Right renal cortex interstitium (tissue), 3 donors: ENCODE measurements around the gene SLC2A4RG. TPM values are rescaled to one million over a fixed set of nuclear protein-coding genes. Genes with fewer than 3 reads are reported as not detected.
"Not testable (repeated sequence)": the region's sequence is repeated elsewhere in the genome, so short reads cannot be mapped to it uniquely, and the experiment has no call there.

ENCODE experiments used
- DNase-seq, 3 donors: peaks; one replicate each; pipeline ENCODE4 v3.0.0-alpha.2; 2013; ENCODE audit warnings: low read depth in 3 of 3, low spot score in 2 of 3
- polyA plus RNA-seq, 3 donors: library from polyadenylated mRNA; unstranded; fragments of 120-200 nt; gene quantifications; one replicate each; pipeline ENCODE4 v1.2.1, GENCODE V29; 2013; ENCODE audit not compliant: insufficient read length in 3 of 3

Gene SLC2A4RG
- polyA plus RNA-seq, 3 donors: 57.9 to 66.1 (median 60.9) TPM

DNA sequence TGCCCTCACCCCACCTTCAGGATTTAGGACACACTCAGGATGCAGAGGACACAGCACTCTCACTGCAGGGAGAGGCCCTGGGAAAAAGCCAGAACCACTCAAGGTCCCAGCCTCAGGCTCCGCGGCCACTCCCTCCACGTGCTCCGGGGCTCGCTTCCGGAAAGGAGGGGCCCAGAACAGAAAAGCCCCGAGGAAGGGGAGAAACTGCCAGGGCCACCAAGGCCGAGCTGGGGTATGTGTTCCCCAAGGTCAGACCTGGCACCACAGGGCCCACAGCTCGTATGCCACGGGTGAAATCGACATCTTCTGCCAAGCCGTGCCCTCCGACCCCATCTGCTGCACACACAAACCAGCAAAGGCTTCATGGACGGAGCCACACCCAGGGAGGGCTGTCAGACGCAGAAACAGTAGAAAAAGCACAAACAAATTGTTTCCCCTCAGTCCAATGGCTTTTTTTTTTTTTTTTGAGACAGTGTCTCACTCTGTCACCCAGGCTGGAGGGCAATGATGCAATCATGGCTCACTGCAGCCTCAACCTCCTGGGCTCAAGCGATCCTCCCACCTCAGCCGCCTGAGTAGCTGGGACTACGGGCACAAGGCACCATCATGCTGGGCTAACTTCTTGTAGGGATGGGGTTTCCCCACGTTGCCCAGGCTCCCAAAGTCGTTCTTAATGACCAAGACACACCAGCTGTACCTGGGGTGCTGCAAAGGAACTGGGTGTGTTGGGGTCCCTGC lies 33.4 kb downstream of the SLC2A4RG start:
- DNase-seq: no peak

DNA sequence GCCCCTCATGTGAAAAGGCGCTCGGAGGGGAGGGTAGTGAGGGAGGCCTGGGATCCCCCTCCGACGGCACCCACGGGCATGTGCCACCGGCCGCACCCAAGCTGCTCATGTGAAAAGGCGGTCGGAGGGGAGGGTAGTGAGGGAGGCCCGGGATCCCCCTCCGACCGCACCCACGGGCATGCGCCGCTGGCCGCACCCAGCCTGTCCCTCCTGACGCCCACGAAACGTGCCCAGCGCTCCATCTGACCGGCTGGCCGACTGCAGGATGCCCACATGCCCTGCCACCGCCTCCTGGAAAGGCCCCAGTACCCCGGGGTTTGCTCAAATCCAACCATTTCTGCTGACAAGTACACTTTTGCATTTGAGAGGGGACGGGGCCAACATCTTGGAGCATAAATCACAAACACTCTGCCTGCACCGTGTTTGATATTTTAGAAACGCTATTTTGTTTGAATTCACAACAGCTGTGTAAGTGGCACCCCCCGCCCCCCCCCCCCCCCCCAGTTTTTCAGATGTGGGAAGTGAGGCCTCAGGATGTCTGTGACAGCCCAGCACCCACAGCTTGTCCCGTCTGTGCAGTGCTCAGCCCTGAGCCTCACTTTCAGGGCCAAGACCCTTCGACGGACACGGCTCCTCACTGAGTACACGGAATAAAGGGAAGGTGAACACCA lies 34.1 kb downstream of the SLC2A4RG start:
- no peak for DNase-seq

DNA sequence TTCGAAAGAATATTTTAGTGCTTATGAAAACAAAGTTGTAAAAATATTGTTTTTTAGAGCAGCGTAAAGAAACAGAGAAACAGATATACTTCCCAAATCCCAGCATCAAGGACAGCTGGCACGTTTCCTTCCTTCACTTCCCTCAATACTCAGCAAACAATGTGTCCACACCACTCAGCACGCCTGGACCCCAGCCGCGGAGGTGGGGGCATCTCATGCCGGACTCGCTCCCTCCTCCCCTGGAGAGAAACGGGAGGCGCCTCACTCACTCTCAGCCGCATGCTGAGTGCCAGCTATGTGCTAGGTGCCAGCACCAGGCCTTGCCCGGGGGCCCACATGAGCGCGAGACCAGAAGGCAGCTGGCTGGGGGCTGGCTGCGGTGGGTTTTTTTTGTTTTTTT lies 34.7 kb downstream of the SLC2A4RG start:
- no peak for DNase-seq

DNA sequence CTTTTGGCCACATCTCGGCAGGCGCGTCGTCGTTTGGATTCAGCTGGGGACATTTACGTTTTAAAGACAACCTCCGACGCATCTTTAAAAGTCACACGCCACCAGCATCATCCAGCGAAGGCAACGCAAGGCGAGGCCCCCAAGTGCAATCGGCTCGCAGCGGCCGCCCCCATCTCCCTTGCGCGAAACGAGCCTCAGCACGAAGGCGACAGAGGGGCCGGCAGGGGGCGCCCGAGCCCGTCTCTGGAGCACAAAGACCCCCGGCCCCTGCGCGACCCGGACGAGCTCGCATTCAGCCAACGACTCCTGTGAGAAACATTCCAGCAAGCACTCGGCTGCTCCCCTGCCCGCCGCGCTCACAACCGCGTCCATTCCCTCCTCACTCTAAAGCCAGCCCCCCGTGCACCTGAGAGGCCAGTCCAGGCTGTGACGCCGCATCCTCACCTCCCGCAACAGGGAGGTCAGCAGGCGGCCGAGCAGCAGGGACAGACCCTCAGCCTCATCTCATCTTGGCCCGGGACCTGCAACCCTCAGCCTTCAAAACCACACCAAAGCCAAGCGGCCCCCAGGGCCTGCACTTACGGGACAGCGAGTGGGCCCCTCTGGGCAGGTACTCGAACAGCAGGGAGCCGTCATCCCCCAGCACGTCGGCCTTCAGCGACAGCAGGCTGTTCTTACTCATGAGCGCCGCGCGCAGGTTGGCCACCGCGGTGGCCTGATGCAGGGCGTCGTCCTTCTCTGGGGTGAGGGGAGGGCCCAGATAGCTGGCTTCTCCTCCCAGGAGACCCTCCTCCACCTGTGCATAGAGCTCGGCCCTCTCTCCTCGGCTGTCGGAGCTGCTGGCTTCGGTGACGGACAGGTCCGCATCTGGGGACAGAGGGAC lies 35.8 kb downstream of the SLC2A4RG start:
- DNase-seq: peak; percentile 43 to 77 (median 67)

DNA sequence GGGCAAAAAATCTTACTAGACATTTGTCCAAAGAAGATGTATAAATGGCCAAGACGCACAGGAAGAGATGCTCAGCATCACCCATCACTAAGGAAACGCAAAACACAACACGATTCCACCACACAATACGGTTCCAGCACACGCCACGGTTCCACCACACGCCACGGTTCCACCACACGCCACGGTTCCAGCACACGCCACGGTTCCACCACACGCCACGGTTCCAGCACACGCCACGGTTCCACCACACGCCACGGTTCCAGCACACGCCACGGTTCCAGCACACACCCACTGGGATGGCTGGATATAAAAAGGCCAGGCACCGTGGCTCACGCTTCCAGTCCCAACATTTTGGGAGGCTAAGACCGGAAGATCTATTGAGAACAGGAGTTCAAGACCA lies 37.3 kb downstream of the SLC2A4RG start:
- not testable (repeated sequence) for DNase-seq

DNA sequence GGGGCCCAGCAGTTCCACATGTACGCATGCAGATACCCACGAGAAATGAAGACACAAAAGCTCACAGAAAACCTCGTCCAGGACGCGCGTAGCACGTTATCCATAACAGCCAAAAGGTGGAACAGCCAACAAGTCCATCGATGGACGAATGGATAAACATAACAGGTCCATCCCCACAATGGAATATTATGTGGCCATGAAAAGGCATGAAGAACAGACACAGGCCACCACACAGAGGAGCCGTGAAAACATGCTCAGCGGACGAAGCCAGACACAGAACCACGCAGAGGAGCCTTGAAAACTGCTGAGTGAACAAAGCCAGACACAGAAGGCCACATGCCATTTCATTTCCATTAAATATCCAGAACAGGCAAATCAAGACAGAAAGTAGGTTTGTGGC lies 38.0 kb downstream of the SLC2A4RG start:
- DNase-seq: no peak

DNA sequence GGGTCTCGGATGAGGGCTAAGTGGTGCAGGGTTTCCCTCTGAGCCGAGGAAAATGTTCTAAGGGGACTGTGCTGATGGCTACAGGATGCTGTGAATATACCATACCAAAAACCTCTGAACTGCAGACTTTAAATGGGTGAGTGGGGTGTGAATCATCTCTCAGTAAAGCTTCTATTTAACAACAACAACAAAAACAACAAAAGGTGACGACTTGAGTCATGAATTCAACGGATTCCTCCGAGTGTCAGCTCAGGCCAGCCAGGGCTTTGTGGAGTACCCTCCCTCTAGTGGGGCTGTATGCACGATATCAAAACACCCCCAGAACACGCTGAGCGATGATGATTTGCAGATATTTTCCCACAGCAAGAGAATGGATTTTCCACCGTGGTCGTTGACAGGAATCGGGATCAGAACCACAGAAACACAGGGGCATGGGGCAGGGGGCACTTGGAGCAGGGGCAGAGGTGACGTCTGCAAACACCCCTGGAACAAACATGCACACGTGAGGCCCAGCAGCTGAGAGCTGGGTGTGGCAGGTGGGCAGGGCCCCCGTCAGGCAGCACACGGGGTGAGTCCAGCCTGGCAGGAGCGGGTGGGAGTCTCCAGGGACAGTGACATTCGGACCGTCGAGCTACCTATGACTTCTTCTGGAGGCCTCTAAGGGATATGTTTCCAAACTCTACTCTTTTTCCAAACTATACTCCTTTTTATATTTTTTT lies 38.6 kb downstream of the SLC2A4RG start:
- no peak for DNase-seq

DNA sequence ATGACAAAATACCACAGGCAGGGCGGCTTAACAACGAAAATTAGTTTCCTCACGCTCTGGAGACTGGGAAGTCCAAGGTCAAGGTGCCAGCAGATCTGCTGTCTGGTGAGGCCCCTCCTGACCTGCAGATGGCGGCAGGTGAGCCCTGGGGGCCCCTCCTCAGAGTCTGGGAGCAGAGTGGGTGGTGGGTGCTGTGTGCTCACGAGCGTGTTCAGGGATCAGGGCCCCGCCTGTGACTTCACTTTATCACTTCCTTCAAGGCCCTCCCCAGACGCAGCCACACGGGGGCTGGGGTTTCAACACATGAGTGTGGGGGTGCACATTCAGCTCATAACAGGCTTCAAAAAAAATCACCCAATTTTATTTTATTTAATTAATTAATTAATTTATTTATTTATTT lies 39.3 kb downstream of the SLC2A4RG start:
- DNase-seq: no peak

DNA sequence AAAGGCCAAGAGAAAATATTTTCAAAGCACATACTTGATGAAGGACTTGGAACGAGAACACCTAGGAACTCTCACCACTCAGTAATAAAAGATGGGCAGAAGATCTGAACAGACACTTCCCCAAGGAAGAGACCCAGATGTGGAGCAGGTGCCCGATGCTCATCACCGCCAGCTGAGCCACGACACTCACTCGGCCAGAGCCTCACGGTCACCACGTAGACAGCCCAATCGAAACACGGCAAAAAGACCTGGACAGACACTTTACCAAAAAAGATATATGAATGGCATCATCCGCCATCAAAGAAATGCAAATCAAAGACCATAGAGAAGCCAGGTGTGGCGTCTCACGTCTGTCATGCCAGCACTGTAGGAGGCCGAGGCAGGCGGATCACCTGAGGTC lies 41.6 kb downstream of the SLC2A4RG start:
- no peak for DNase-seq

DNA sequence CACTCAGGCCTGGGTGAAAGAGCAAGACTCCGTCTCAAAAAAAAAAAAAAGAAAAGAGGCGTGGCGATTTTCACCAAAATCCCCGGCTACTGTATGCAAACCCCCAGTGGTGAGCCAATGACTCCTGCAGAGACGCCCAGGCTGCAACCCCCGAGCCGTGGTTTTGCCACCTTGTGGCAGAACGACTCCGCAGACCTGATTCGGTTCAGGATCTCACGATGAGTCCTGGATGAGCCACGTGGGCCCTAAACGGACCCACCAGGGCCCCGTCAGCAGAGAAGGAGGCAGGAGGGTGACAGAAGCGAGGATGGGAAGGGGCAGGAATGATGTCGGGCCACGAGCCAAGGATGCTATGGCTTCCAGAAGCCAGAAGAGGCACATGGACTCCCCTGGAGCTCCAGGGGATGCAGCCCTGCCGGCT lies 42.5 kb downstream of the SLC2A4RG start:
- no peak for DNase-seq

DNA sequence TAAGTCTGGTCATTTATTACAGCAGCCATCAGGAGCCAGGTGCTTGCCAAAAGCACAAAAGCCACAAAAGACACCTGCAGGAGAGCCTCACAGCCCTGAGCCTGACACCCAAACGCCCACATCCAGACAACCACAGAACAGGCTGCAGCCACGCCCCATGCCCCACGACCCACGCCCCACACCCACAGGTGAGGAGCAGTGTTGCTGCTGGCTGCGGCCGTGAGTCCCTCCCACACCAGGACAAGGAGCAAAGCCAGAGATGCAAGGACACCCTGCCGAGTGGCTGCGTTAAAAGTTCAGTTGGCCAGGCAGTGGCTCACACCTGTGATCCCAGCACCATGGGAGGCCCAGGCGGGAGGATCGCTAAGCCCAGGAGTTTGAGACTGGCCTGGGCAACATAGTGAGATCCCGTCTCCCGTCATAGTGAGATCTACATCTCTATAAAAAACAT lies 43.0 kb downstream of the SLC2A4RG start:
- DNase-seq: no peak

DNA sequence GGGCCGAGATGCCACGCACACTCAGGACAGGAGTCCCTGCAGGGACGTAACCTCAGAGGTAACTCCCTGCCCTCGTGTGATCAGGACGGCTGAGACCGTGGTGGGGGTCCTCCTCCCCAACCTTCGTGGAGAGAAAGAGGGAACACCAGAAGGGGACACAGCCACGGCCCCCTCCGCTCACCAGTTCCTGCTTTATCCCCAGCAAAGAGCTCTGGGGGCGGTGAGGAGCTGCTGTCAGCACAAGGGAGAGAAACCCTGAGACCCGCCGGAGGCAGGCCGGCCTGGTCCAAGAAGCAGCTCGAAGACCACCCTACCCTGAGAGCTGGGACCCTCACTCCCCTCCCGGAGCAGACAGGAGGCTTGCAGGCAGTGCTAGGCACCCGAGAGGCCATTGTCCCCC lies 44.4 kb downstream of the SLC2A4RG start:
- no peak for DNase-seq

DNA sequence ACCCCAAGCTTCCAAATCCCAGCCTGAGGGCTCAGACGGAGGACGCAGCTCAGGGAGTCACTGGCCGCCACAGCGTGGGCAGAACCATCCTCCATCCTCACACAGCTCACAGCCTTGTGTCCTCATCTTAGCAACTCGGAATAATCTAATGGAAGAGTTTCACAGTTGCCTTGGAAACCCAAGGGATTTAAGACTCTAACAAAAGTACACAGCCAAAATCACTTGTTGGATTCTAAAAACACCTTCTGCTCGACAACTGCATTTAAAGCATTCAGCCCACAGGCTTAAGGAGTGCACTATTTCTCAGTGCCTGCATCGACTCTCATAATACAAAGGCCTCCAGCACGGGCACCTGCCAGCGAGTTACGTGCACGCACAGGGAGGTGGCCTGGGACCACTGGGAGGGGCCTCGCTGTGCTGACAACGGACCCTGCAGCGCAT lies 46.1 kb downstream of the SLC2A4RG start:
- DNase-seq: no peak

DNA sequence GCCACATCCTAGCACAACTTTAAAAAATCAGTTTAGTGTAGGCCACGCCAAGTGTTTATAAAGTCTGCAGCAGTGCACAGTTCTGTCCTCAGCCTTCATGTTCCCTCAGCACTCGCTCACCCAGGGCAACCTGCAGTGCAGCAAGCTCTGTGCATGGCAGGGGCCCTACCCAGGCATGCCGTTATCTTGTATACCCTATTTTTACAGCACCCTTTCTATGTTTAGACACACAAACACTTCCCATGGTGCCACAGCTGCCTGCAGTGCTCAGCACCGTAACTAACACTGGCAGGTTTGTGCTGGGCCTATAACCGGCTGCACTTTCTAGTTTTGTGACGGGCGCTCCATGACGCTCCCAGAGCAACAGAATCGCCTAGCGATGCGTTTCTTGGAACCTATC lies 47.7 kb downstream of the SLC2A4RG start:
- DNase-seq: no peak

DNA sequence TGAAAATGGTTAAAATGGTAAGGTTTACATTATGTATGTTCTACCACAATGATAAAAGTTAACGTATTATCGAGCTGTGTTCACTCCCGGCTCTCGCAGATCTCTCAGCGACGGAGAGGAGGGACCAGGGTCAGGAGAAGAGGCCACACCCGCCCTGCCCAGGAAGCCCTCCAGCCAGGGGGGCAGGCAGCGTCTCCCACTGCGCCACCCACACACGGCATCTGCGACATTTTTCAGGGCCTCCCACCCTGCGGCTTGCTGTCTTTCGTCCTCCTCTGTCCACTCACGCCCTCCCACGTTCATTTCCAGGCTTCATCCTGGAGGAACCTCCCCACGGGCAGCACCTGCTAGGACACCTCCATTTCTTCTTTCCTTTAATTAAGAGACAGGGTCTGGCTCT lies 48.2 kb downstream of the SLC2A4RG start:
- no peak for DNase-seq

DNA sequence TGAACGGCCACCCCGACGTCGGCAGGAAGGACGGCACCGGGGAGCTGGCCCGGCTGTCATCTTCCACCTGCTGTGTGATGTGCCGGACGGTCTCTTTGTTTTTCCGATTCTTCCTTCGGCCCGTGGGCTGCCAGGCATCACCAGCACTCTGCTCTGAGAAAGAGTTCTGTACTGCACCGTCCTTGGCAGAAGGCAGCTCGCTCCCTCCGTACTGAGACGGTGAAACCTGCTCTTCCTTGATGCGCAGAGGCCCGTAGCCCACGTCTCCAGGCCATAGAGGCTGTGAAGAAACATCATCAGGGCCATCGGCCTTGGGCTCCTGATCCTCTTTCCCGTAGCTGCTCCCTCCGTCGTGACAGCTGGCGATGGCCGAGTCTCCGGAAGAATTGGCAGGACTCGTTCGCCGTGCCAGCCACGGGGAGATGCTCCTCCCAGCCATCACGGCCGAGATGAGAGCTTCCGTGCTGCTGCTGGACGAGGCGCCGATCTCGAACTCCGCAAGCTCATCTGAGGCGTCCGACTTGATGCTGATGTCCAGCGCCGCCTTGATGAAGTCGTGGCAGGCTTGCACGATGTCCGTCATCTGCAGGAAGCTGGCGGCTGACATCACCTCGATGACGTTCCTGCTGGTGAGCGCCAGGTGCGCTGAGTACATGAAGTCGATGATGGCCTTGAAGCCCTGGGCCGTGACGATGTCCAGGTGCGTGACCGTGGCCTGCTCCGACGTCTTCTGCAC lies 50.4 kb downstream of the SLC2A4RG start:
- no peak for DNase-seq

DNA sequence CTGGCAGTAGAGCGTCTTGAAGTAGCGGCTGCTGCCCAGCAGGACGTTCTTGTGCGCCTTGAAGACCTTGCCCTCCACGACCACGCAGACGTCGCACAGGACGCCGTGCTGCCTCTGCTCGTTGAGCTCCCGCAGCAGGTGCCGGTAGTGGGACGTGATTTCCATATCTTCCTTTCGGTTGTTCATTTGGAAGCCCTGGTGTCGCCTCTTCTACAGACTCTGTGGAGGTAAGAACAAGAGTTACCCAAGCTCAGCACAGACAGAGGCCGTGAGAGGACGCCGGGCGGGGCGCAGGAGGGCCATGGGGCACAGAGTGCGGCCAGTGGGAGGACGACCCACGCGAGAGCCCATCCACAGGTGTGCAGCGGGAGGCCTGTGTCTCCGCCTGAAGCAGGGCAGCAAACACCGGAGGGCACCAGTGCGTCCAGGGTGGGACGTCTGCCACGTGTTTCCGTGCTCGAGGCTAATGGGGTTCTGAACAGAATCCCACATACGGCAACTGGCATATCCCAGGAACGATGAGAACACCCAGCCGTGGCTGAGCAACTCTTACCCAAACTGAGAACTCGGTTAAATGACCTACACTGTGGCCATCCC lies 51.1 kb downstream of the SLC2A4RG start:
- no peak for DNase-seq

DNA sequence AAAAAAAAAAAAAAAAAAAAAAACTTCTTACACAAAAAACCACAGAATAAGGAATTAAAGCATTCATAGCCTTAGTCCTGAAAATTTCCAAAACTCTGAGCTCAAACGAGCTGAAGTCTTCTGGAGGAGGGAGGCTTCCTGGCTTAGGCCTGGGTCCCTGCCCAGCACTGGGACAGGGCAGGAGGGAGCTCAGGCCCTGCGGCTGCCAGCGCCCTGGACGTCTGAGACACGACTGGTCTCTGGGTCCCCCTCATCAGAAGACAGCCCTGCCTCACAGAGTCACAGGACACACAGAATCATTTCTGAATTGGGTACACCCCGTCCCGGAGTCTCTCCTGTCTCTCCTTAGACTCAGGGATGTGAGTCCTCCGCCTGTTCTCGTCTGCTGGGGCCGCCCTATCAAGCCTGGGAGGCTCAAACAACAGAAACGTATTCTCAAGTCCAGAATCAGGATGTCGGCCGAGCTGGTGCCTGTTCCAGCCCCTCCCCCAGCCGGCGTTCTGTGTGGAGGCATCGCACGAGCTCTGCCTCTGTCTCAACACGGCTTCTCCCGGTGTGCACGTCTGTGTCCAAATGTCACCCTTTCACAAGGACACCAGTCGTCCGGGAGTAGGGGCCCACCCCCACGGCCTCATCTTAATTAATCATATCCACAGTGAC lies 52.1 kb downstream of the SLC2A4RG start:
- no peak for DNase-seq

DNA sequence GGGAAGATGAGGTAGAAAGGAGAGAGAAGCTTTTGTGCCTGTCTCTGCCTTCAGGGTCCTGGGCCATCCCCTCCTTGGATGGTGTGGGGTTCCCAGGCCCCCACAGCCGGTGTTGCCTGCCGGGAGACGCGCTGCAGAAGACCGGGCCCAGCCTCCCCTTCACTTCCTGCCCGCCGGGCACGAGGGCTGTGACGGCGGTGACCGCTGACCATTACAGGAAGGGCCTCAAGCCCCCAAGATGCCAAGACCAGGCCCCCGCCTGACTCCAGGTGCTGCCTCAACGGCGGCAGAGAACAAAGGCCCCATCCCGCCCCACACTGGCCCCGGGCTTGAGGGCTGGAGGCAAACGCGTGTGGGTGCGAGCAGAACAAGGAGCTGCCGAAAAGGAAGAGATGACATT lies 53.3 kb downstream of the SLC2A4RG start:
- no peak for DNase-seq
